ENCODE data around the gene PKHD1. TPM values are rescaled to one million over a fixed set of nuclear protein-coding genes. Genes with fewer than 3 reads are reported as not detected.

The PKHD1 gene
- total RNA-seq, 6 experiments from 2014 or later = 1.2 to 3.0 (median 2.3) TPM

DNA sequence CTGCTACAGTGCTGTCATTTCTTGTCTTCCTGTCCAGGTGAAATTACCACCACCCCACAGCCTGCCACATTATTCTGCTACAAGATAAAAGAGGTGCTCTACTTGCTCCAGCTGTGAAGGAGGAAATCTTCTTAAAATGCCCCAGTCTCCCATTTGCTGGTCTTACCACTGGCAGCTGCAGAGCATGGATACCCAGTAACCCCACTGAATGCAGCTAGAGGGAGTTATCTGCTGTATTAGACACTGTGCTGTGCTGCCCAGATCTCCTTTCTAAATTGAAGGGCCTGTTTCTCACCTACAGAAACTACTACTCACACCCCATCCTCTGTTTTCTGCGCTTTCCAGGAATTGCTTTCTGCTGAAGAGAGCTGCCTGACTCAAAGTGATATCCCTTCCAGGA lies 517.8 kb downstream of the PKHD1 start:
- Histone ChIP-seq H3K4me1 (no peaks in the 10 kb centered on the region), H3K4me3 (no peak overlapping the region), H3K27me3 (no peaks in the 10 kb centered on the region), H3K36me3 (no peaks in the 10 kb centered on the region), H3K9me3 (no peaks in the 10 kb centered on the region), H3K27ac (no peak overlapping the region)
- no peak for DNase-seq
- no peak for TF ChIP-seq POLR2A (IDR thresholded peaks at IDR 0.05)
- TF ChIP-seq, protein P1, sequence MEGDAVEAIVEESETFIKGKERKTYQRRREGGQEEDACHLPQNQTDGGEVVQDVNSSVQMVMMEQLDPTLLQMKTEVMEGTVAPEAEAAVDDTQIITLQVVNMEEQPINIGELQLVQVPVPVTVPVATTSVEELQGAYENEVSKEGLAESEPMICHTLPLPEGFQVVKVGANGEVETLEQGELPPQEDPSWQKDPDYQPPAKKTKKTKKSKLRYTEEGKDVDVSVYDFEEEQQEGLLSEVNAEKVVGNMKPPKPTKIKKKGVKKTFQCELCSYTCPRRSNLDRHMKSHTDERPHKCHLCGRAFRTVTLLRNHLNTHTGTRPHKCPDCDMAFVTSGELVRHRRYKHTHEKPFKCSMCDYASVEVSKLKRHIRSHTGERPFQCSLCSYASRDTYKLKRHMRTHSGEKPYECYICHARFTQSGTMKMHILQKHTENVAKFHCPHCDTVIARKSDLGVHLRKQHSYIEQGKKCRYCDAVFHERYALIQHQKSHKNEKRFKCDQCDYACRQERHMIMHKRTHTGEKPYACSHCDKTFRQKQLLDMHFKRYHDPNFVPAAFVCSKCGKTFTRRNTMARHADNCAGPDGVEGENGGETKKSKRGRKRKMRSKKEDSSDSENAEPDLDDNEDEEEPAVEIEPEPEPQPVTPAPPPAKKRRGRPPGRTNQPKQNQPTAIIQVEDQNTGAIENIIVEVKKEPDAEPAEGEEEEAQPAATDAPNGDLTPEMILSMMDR (IDR thresholded peaks at IDR 0.05) = peak in 2 of 4 donors; percentile 18 to 31
- intact Hi-C loops (cut with DNase I) = no loop called here
- 83% methylated on average over 1 of the region's 1 CpG for WGBS (ENCODE audit: insufficient coverage, low coverage, low lambda C conversion rate, missing lambda C conversion rate)
- peak in 3 of 4 donors; percentile 49 to 64 (median 59) for ATAC-seq

DNA sequence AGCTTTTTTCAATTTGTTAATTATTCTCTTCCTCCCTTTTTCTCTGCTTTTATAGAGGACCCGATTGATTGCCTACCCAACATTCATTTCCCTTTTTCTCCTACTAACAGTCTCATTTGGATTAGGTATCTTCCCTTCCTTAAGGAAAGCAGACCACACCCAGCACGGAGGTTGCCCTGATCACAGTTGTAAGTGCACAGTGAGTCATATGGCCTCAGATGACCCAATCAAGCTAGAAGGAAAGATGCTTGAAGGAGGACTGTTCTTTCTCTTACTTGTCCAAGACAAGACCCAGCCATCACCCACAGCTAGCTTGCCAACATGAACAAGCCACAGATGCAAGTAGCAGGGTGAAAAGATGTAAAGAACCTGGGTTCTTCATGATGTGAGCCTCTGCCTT lies 518.6 kb downstream of the PKHD1 start:
- H3K27me3 ChIP-seq = no peaks in the 10 kb centered on the region
- no peaks in the 10 kb centered on the region for H3K36me3 ChIP-seq
- intact Hi-C loops (cut with DNase I) = no loop called here
- TF ChIP-seq, protein P1 (IDR thresholded peaks at IDR 0.05) = no peak
- TF ChIP-seq POLR2A (IDR thresholded peaks at IDR 0.05) = no peak
- DNase-seq (no peak), ATAC-seq (no peak)
- no peaks in the 10 kb centered on the region for H3K4me1 ChIP-seq
- H3K9me3 ChIP-seq = no peaks in the 10 kb centered on the region
- WGBS (ENCODE audit: insufficient coverage, low coverage, low lambda C conversion rate, missing lambda C conversion rate) = 67% methylated on average over 2 of the region's 2 CpGs
- H3K27ac ChIP-seq = no peak overlapping the region
- H3K4me3 ChIP-seq = no peak overlapping the region

DNA sequence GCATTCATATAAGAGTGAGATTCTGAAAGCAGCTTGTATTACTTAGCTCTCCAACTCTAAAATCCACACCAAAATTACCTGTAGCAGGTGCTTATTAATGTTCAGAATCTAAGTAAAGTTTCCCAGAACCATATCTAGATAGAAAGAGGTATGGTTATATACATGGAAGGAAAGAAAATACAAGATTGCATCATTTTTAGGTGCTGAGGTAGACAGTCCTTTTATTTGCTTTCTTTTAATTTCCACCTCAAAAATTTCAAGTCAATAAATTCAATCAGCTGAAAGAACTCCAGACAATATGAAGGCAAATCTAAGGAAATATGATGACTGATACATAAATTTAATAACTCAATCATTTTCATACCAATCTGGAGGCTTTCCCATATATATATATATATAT lies 521.9 kb downstream of the PKHD1 start:
- no peak for TF ChIP-seq POLR2A (IDR thresholded peaks at IDR 0.05)
- TF ChIP-seq, protein P1 (IDR thresholded peaks at IDR 0.05) = no peak
- Histone ChIP-seq H3K27me3 (no peaks in the 10 kb centered on the region), H3K4me3 (no peak overlapping the region), H3K4me1 (no peaks in the 10 kb centered on the region), H3K9me3 (no peaks in the 10 kb centered on the region), H3K27ac (no peak overlapping the region), H3K36me3 (no peaks in the 10 kb centered on the region)
- intact Hi-C loops (cut with DNase I) = no loop called here
- DNase-seq (no peak), ATAC-seq (no peak)

Small RNA genes lying within 50 kb of the gene (small RNA-seq; reads per million reads assigned to genes)
- gene RN7SL580P = 0 reads per million in 2 experiments

Other genes starting within 250 kb of the PKHD1 start
- not detected for gene IL17A, start 98.8 kb upstream of the PKHD1 start, total RNA-seq
- gene IL17F, start 156.9 kb upstream of the PKHD1 start, total RNA-seq = not detected
- gene MCM3, start 197.1 kb upstream of the PKHD1 start, total RNA-seq = 10 to 100 TPM in 3 of 6 experiments, 1 to 10 TPM in 3; 6.6 to 35.9 (median 10.5) TPM